ENCODE measurements around the gene NDRG4.

Gene NDRG4

GRCh38 chr16:58508671-58509251 lies 8.8 kb downstream of the NDRG4 start:
- no peak for DNase-seq (ENCODE audit: low read depth in 1 of 2, low spot score in 1 of 2)

GRCh38 chr16:58509256-58510096 lies 9.5 kb downstream of the NDRG4 start:
- DNase-seq (ENCODE audit: low read depth in 1 of 2, low spot score in 1 of 2) = no peak

GRCh38 chr16:58510097-58510775 lies 10.3 kb downstream of the NDRG4 start:
- DNase-seq (ENCODE audit: low read depth in 1 of 2, low spot score in 1 of 2) = no peak

- no peak for DNase-seq (ENCODE audit: low read depth in 1 of 2, low spot score in 1 of 2)
These were observed 11.1 kb downstream of the NDRG4 start for GRCh38 chr16:58510776-58511628.

- DNase-seq (ENCODE audit: low read depth in 1 of 2, low spot score in 1 of 2) = peak; percentile 73 to 79
These were observed 12.2 kb downstream of the NDRG4 start for GRCh38 chr16:58511933-58512815.

GRCh38 chr16:58513874-58514273 lies 13.9 kb downstream of the NDRG4 start:
- no peak for DNase-seq (ENCODE audit: low read depth in 1 of 2, low spot score in 1 of 2)

- DNase-seq (ENCODE audit: low read depth in 1 of 2, low spot score in 1 of 2) = peak; percentile 40 to 62
These were observed 15.4 kb downstream of the NDRG4 start, which contains the start of gene SETD6 for GRCh38 chr16:58515125-58515870. TSS of gene SETD6 (plus strand) at chr16:58515517. CDS start at chr16:58515538, 21 bp downstream.

GRCh38 chr16:58515871-58516767 lies 16.2 kb downstream of the NDRG4 start:
- peak in 1 of 2 donors; percentile 20 for DNase-seq (ENCODE audit: low read depth in 1 of 2, low spot score in 1 of 2)

- no peak for DNase-seq (ENCODE audit: low read depth in 1 of 2, low spot score in 1 of 2)
These were observed 16.8 kb downstream of the NDRG4 start for GRCh38 chr16:58516768-58517107.

GRCh38 chr16:58518083-58518979 lies 18.4 kb downstream of the NDRG4 start:
- DNase-seq (ENCODE audit: low read depth in 1 of 2, low spot score in 1 of 2) = no peak

GRCh38 chr16:58518980-58519368 lies 19.0 kb downstream of the NDRG4 start:
- no peak for DNase-seq (ENCODE audit: low read depth in 1 of 2, low spot score in 1 of 2)

- no peak for DNase-seq (ENCODE audit: low read depth in 1 of 2, low spot score in 1 of 2)
These were observed 19.8 kb downstream of the NDRG4 start for GRCh38 chr16:58519707-58520106.

GRCh38 chr16:58530179-58530578 lies 30.2 kb downstream of the NDRG4 start:
- DNase-seq (ENCODE audit: low read depth in 1 of 2, low spot score in 1 of 2) = no peak

GRCh38 chr16:58532414-58532813 lies 32.5 kb downstream of the NDRG4 start:
- no peak for DNase-seq (ENCODE audit: low read depth in 1 of 2, low spot score in 1 of 2)

- no peak for DNase-seq (ENCODE audit: low read depth in 1 of 2, low spot score in 1 of 2)
These were observed 34.0 kb downstream of the NDRG4 start for GRCh38 chr16:58533751-58534470.

- no peak for DNase-seq (ENCODE audit: low read depth in 1 of 2, low spot score in 1 of 2)
These were observed 35.2 kb downstream of the NDRG4 start for GRCh38 chr16:58535100-58535499.

- DNase-seq (ENCODE audit: low read depth in 1 of 2, low spot score in 1 of 2) = no peak
These were observed 36.3 kb downstream of the NDRG4 start for GRCh38 chr16:58536278-58536677.

All from activated T-helper 1 cell treated with anti-CD3 and anti-CD28 coated beads, Interleukin-2, amount 50 U/mL, for 16 hours (primary cell).